HepG2 (cell line): ENCODE data around the gene PPIL6. TPM values are rescaled to one million over a fixed set of nuclear protein-coding genes. Genes with fewer than 3 reads are reported as not detected.

Experiments
- CAMTA2 ChIP-seq: sonication (generic); formaldehyde crosslinking; IDR thresholded peaks from 2 replicates; pipeline ENCODE4 v1.4.0; 2020; ENCODE audit warnings: mild to moderate bottlenecking, missing genetic modification reagents, borderline replicate concordance
- DPF2 ChIP-seq: sonication (generic); formaldehyde crosslinking; IDR thresholded peaks from 2 replicates; pipeline ENCODE4 v1.4.0; 2020; ENCODE audit warnings: mild to moderate bottlenecking, low read depth, missing genetic modification reagents, borderline replicate concordance
- HHEX ChIP-seq: IDR thresholded peaks from 2 replicates; pipeline ENCODE4 v1.6.1; 2016; ENCODE audit warnings: control low read depth
- HMG20A ChIP-seq: IDR thresholded peaks from 2 replicates; pipeline ENCODE4 v1.6.1; 2016; ENCODE audit warnings: borderline replicate concordance
- JDP2 ChIP-seq: sonication (generic); formaldehyde crosslinking; IDR thresholded peaks from 2 replicates; pipeline ENCODE4 v1.8.1; 2022; ENCODE audit warnings: missing genetic modification reagents, borderline replicate concordance
- MEIS1 ChIP-seq: sonication (generic); formaldehyde crosslinking; IDR thresholded peaks from 2 replicates; pipeline ENCODE4 v1.9.0; 2021; ENCODE audit warnings: mild to moderate bottlenecking, missing genetic modification reagents, moderate library complexity, borderline replicate concordance
- NCOR1 ChIP-seq: fragments of 200-600 bp; sonication (generic); IDR thresholded peaks from 2 replicates; pipeline ENCODE4 v1.7.0; 2017; ENCODE audit warnings: antibody characterized with exemption, low read length, borderline replicate concordance
- PHF8 ChIP-seq: sonication (generic); formaldehyde crosslinking; IDR thresholded peaks from 2 replicates; pipeline ENCODE4 v1.5.0; 2020; ENCODE audit warnings: missing genetic modification reagents
- PRPF4 ChIP-seq: fragments of 200-400 bp; formaldehyde crosslinking; IDR thresholded peaks from 2 replicates; pipeline ENCODE4 v1.6.1; 2016; ENCODE audit warnings: low read length, low read depth; ENCODE audit not compliant: poor library complexity, severe bottlenecking
- SRY ChIP-seq: sonication (generic); formaldehyde crosslinking; IDR thresholded peaks from 2 replicates; pipeline ENCODE4 v1.8.0; 2022; ENCODE audit warnings: mild to moderate bottlenecking, missing genetic modification reagents
- XBP1 ChIP-seq: sonication (generic); formaldehyde crosslinking; IDR thresholded peaks from 2 replicates; pipeline ENCODE4 v1.5.0; 2020; ENCODE audit warnings: missing genetic modification reagents
- ZBTB1 ChIP-seq: sonication (generic); formaldehyde crosslinking; IDR thresholded peaks from 2 replicates; pipeline ENCODE4 v1.4.0; 2020; ENCODE audit warnings: missing genetic modification reagents, borderline replicate concordance
- ZKSCAN5 ChIP-seq: sonication (generic); formaldehyde crosslinking; IDR thresholded peaks from 2 replicates; pipeline ENCODE4 v1.5.1; 2020; ENCODE audit warnings: mild to moderate bottlenecking, missing genetic modification reagents
- ZNF431 ChIP-seq: sonication (generic); formaldehyde crosslinking; IDR thresholded peaks from 2 replicates; pipeline ENCODE4 v1.9.0; 2022; ENCODE audit warnings: missing genetic modification reagents, low read depth, mild to moderate bottlenecking, borderline replicate concordance
- ZNF484 ChIP-seq: sonication (generic); formaldehyde crosslinking; IDR thresholded peaks from 2 replicates; pipeline ENCODE4 v1.5.1; 2020; ENCODE audit warnings: mild to moderate bottlenecking, low read depth, missing genetic modification reagents, borderline replicate concordance
- ZNF607 ChIP-seq: sonication (generic); formaldehyde crosslinking; IDR thresholded peaks from 2 replicates; pipeline ENCODE4 v1.5.1; 2020; ENCODE audit warnings: missing genetic modification reagents, mild to moderate bottlenecking, borderline replicate concordance
- polyA plus RNA-seq, 8 experiments: library from polyadenylated mRNA; depleted of rRNA in 3 of 8; stranded (reverse) in 7 of 8; unstranded in 1 of 8; fragments of >200 nt; fragmentation: Illumina TruSeq in 4 of 8; extraction: Trizol in 4 of 8; gene quantifications; 2 replicates each; pipeline versions ENCODE4 v1.2.1 to v1.2.3, GENCODE V29; 2011 to 2016; ENCODE audit warnings: low read depth in 4 of 8, missing spikeins in 1 of 8, mixed read lengths in 1 of 8; ENCODE audit not compliant: insufficient read depth in 1 of 8
- total RNA-seq, 5 experiments: library from RNA; depleted of rRNA; stranded (reverse); fragments of >200 nt; fragmentation: Illumina TruSeq; extraction: Trizol; gene quantifications; 2 replicates each; pipeline ENCODE4 v1.2.3, GENCODE V29; 2016; ENCODE audit warnings: low read depth in 1 of 5
- TF ChIP-seq, protein P1 (sequence below): sonication (generic); formaldehyde crosslinking; IDR thresholded peaks from 2 replicates; pipeline ENCODE4 v1.5.0; 2020; ENCODE audit warnings: missing genetic modification reagents
- TF ChIP-seq, protein P2 (sequence below): sonication (generic); formaldehyde crosslinking; IDR thresholded peaks from 2 replicates; pipeline ENCODE4 v1.8.0; 2022; ENCODE audit warnings: mild to moderate bottlenecking, missing genetic modification reagents, moderate library complexity
- TF ChIP-seq, protein P3 (sequence below): sonication (generic); formaldehyde crosslinking; IDR thresholded peaks from 2 replicates; pipeline ENCODE4 v1.5.1; 2020; ENCODE audit warnings: mild to moderate bottlenecking, moderate library complexity, missing genetic modification reagents
- TF ChIP-seq, protein P4 (sequence below): sonication (generic); formaldehyde crosslinking; IDR thresholded peaks from 2 replicates; pipeline ENCODE4 v1.4.0; 2020; ENCODE audit warnings: missing genetic modification reagents
- TF ChIP-seq, protein P5 (sequence below): IDR thresholded peaks from 2 replicates; pipeline ENCODE4 v1.6.1; 2016; ENCODE audit warnings: low read depth, control low read depth
- TF ChIP-seq, protein P6 (sequence below): IDR thresholded peaks from 2 replicates; pipeline ENCODE4 v1.6.1; 2016; ENCODE audit warnings: control low read depth

The PPIL6 gene
- total and polyA plus RNA-seq, 2 of the 13 experiments (the other 11 are each of a cell fraction or from before 2014, with no cell fraction given) = 0.22 to 0.46 TPM

DNA sequence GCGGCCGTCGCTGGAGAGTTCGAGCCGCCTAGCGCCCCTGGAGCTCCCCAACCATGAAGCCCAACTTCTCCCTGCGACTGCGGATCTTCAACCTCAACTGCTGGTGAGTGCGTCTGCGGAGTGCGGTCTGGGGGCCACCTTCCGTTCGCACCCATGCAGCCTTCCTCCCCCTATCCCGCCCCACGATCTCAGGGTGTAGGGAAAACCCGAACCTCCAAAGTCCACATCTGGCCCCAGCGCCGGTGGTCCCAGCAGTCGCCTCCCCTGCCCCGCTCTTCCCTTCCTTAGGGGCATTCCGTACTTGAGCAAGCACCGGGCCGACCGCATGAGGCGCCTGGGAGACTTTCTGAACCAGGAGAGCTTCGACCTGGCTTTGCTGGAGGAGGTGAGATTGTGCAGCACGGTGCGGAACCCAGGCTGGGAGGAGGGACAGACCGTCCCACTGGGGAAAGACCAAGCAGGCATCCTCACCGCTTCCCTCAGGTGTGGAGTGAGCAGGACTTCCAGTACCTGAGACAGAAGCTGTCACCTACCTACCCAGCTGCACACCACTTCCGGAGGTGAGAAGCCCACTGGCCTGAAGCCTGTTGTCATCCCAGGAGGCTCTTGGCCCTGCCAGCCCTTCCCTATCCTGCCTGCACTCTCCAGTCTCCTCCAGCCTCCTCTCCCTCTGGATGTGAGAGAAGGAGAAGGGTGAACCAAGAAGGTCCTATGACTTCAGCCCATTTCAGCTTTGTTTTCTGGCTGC, 815 bp upstream of the PPIL6 start (continued):
- TF ChIP-seq, protein P1, sequence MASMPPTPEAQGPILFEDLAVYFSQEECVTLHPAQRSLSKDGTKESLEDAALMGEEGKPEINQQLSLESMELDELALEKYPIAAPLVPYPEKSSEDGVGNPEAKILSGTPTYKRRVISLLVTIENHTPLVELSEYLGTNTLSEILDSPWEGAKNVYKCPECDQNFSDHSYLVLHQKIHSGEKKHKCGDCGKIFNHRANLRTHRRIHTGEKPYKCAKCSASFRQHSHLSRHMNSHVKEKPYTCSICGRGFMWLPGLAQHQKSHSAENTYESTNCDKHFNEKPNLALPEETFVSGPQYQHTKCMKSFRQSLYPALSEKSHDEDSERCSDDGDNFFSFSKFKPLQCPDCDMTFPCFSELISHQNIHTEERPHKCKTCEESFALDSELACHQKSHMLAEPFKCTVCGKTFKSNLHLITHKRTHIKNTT = no peak
- no peak for TF ChIP-seq ZNF431 (CRISPR knock-in tag)
- TF ChIP-seq, protein P2, sequence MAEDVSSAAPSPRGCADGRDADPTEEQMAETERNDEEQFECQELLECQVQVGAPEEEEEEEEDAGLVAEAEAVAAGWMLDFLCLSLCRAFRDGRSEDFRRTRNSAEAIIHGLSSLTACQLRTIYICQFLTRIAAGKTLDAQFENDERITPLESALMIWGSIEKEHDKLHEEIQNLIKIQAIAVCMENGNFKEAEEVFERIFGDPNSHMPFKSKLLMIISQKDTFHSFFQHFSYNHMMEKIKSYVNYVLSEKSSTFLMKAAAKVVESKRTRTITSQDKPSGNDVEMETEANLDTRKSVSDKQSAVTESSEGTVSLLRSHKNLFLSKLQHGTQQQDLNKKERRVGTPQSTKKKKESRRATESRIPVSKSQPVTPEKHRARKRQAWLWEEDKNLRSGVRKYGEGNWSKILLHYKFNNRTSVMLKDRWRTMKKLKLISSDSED (CRISPR knock-in tag) = no peak
- TF ChIP-seq PRPF4 = no peak
- TF ChIP-seq ZNF607 (CRISPR knock-in tag) = no peak
- peak; percentile 99 for TF ChIP-seq ZKSCAN5 (CRISPR knock-in tag)
- TF ChIP-seq, protein P3, sequence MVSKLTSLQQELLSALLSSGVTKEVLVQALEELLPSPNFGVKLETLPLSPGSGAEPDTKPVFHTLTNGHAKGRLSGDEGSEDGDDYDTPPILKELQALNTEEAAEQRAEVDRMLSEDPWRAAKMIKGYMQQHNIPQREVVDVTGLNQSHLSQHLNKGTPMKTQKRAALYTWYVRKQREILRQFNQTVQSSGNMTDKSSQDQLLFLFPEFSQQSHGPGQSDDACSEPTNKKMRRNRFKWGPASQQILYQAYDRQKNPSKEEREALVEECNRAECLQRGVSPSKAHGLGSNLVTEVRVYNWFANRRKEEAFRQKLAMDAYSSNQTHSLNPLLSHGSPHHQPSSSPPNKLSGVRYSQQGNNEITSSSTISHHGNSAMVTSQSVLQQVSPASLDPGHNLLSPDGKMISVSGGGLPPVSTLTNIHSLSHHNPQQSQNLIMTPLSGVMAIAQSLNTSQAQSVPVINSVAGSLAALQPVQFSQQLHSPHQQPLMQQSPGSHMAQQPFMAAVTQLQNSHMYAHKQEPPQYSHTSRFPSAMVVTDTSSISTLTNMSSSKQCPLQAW = no peak
- TF ChIP-seq, protein P4, sequence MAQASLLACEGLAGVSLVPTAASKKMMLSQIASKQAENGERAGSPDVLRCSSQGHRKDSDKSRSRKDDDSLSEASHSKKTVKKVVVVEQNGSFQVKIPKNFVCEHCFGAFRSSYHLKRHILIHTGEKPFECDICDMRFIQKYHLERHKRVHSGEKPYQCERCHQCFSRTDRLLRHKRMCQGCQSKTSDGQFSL (CRISPR knock-in tag) = no peak
- no peak for TF ChIP-seq CAMTA2 (CRISPR knock-in tag)
- TF ChIP-seq ZBTB1 = no peak
- TF ChIP-seq SRY (CRISPR knock-in tag) = no peak
- peak; percentile 66; the same call in 1 of the 2 replicates for TF ChIP-seq MEIS1 (CRISPR knock-in tag)
- TF ChIP-seq JDP2 (CRISPR knock-in tag) = no peak
- TF ChIP-seq, protein P5, sequence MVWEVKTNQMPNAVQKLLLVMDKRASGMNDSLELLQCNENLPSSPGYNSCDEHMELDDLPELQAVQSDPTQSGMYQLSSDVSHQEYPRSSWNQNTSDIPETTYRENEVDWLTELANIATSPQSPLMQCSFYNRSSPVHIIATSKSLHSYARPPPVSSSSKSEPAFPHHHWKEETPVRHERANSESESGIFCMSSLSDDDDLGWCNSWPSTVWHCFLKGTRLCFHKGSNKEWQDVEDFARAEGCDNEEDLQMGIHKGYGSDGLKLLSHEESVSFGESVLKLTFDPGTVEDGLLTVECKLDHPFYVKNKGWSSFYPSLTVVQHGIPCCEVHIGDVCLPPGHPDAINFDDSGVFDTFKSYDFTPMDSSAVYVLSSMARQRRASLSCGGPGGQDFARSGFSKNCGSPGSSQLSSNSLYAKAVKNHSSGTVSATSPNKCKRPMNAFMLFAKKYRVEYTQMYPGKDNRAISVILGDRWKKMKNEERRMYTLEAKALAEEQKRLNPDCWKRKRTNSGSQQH (CRISPR knock-in tag) = no peak
- no peak for TF ChIP-seq NCOR1
- TF ChIP-seq XBP1 (CRISPR knock-in tag) = no peak
- TF ChIP-seq ZNF484 (CRISPR knock-in tag) = no peak
- no peak for TF ChIP-seq HMG20A
- no peak for TF ChIP-seq HHEX (CRISPR knock-in tag)
- peak; percentile 16; the same call in 1 of the 2 replicates for TF ChIP-seq PHF8 (CRISPR knock-in tag)
- no peak for TF ChIP-seq DPF2 (CRISPR knock-in tag)
- TF ChIP-seq, protein P6, sequence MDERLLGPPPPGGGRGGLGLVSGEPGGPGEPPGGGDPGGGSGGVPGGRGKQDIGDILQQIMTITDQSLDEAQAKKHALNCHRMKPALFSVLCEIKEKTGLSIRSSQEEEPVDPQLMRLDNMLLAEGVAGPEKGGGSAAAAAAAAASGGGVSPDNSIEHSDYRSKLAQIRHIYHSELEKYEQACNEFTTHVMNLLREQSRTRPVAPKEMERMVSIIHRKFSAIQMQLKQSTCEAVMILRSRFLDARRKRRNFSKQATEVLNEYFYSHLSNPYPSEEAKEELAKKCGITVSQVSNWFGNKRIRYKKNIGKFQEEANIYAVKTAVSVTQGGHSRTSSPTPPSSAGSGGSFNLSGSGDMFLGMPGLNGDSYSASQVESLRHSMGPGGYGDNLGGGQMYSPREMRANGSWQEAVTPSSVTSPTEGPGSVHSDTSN (CRISPR knock-in tag) = no peak
